Activated T-helper 17 cell treated with anti-CD3 and anti-CD28 coated beads, Interleukin-2, amount 50 U/mL, for 72 hours (primary cell): ENCODE results near the gene LYPD6B. TPM values are rescaled to one million over a fixed set of nuclear protein-coding genes. Genes with fewer than 3 reads are reported as not detected.

ENCODE experiments used
- ATAC-seq: fragments of 150-1000 bp; cut with Tn5 transposase; replicated peaks from 2 replicates; pipeline ENCODE4 v1.10.0; 2021; ENCODE audit warnings: mild to moderate bottlenecking, moderate library complexity
- H3K27ac Mint-ChIP-seq: one replicate; pipeline ENCODE4 v1.8.0; 2022; ENCODE audit warnings: mixed read lengths
- H3K27me3 Mint-ChIP-seq: one replicate; pipeline ENCODE4 v1.8.0; 2022; ENCODE audit warnings: mixed read lengths
- H3K36me3 Mint-ChIP-seq: one replicate; pipeline ENCODE4 v1.8.0; 2022; ENCODE audit warnings: low read depth, mild to moderate bottlenecking, mixed read lengths
- H3K4me1 Mint-ChIP-seq: one replicate; pipeline ENCODE4 v1.8.0; 2022; ENCODE audit warnings: mixed read lengths
- H3K4me3 Mint-ChIP-seq: one replicate; pipeline ENCODE4 v1.8.0; 2022; ENCODE audit warnings: mild to moderate bottlenecking, mixed read lengths
- H3K9me3 Mint-ChIP-seq: one replicate; pipeline ENCODE4 v1.8.0; 2022; ENCODE audit warnings: mixed read lengths
- total RNA-seq, 2 donors: library from RNA; stranded (reverse); gene quantifications; one replicate each; pipeline ENCODE4 v1.2.3, GENCODE V29; 2022

Gene LYPD6B
- total RNA-seq, 2 donors from 2014 or later: not detected

GRCh38 chr2:149087751-149088150 lies 49.3 kb downstream of the LYPD6B start:
- no peak overlapping the region for H3K4me3 Mint-ChIP-seq
- H3K27ac Mint-ChIP-seq: no peak overlapping the region
- H3K36me3 Mint-ChIP-seq: no peaks in the 10 kb centered on the region
- peaks cover 3% of the 10 kb centered on the region for H3K4me1 Mint-ChIP-seq
- H3K27me3 Mint-ChIP-seq: peaks cover 20% of the 10 kb centered on the region
- H3K9me3 Mint-ChIP-seq: no peaks in the 10 kb centered on the region
- ATAC-seq: no peak

- Mint-ChIP-seq H3K36me3 (no peaks in the 10 kb centered on the region), H3K4me3 (no peak overlapping the region), H3K4me1 (peaks cover 3% of the 10 kb centered on the region), H3K27ac (no peak overlapping the region), H3K27me3 (peaks cover 24% of the 10 kb centered on the region), H3K9me3 (no peaks in the 10 kb centered on the region)
- peak; percentile 59 for ATAC-seq
Observed at GRCh38 chr2:149089068-149089467, 50.6 kb downstream of the LYPD6B start.

GRCh38 chr2:149090706-149091105 lies 52.2 kb downstream of the LYPD6B start:
- Mint-ChIP-seq H3K36me3 (no peaks in the 10 kb centered on the region), H3K27me3 (peaks cover 28% of the 10 kb centered on the region), H3K4me1 (peaks cover 3% of the 10 kb centered on the region), H3K4me3 (no peak overlapping the region), H3K27ac (no peak overlapping the region), H3K9me3 (no peaks in the 10 kb centered on the region)
- ATAC-seq: no peak

- Mint-ChIP-seq H3K27me3 (peaks cover 23% of the 10 kb centered on the region), H3K27ac (no peak overlapping the region), H3K4me3 (no peak overlapping the region)
Observed at GRCh38 chr2:149093579-149093978, 55.1 kb downstream of the LYPD6B start.

GRCh38 chr2:149094217-149095015 lies 55.9 kb downstream of the LYPD6B start:
- H3K9me3 Mint-ChIP-seq: no peaks in the 10 kb centered on the region
- H3K27me3 Mint-ChIP-seq: peaks cover 23% of the 10 kb centered on the region
- no peak for ATAC-seq
- H3K27ac Mint-ChIP-seq: no peak overlapping the region
- H3K36me3 Mint-ChIP-seq: no peaks in the 10 kb centered on the region
- no peaks in the 10 kb centered on the region for H3K4me1 Mint-ChIP-seq
- no peak overlapping the region for H3K4me3 Mint-ChIP-seq

More at GRCh38 chr2:149093579-149093978, 55.1 kb downstream of the LYPD6B start:
- ATAC-seq: no peak
- Mint-ChIP-seq H3K9me3 (no peaks in the 10 kb centered on the region), H3K4me1 (peaks cover 3% of the 10 kb centered on the region), H3K36me3 (no peaks in the 10 kb centered on the region)

GRCh38 chr2:149098701-149099100 lies 60.2 kb downstream of the LYPD6B start:
- Mint-ChIP-seq H3K4me3 (no peak overlapping the region), H3K27me3 (peaks cover 12% of the 10 kb centered on the region), H3K36me3 (no peaks in the 10 kb centered on the region), H3K27ac (no peak overlapping the region), H3K4me1 (no peaks in the 10 kb centered on the region), H3K9me3 (no peaks in the 10 kb centered on the region)
- no peak for ATAC-seq

- ATAC-seq: no peak
- Mint-ChIP-seq H3K9me3 (no peaks in the 10 kb centered on the region), H3K4me1 (no peaks in the 10 kb centered on the region), H3K27ac (no peak overlapping the region), H3K4me3 (no peak overlapping the region), H3K36me3 (no peaks in the 10 kb centered on the region), H3K27me3 (peaks cover 10% of the 10 kb centered on the region)
Observed at GRCh38 chr2:149099298-149099697, 60.8 kb downstream of the LYPD6B start.

GRCh38 chr2:149100739-149101699 lies 62.5 kb downstream of the LYPD6B start:
- H3K27me3 Mint-ChIP-seq: peaks cover 2% of the 10 kb centered on the region
- no peak overlapping the region for H3K27ac Mint-ChIP-seq
- no peaks in the 10 kb centered on the region for H3K9me3 Mint-ChIP-seq
- no peaks in the 10 kb centered on the region for H3K36me3 Mint-ChIP-seq
- H3K4me3 Mint-ChIP-seq: no peak overlapping the region
- no peak for ATAC-seq
- no peaks in the 10 kb centered on the region for H3K4me1 Mint-ChIP-seq

GRCh38 chr2:149101818-149102217 lies 63.3 kb downstream of the LYPD6B start:
- no peaks in the 10 kb centered on the region for H3K4me1 Mint-ChIP-seq
- no peaks in the 10 kb centered on the region for H3K27me3 Mint-ChIP-seq
- no peak for ATAC-seq
- no peak overlapping the region for H3K4me3 Mint-ChIP-seq
- no peaks in the 10 kb centered on the region for H3K36me3 Mint-ChIP-seq
- H3K9me3 Mint-ChIP-seq: no peaks in the 10 kb centered on the region
- H3K27ac Mint-ChIP-seq: no peak overlapping the region

GRCh38 chr2:149103081-149103620 lies 64.7 kb downstream of the LYPD6B start:
- H3K4me1 Mint-ChIP-seq: no peaks in the 10 kb centered on the region
- no peaks in the 10 kb centered on the region for H3K36me3 Mint-ChIP-seq
- H3K27me3 Mint-ChIP-seq: peaks cover 3% of the 10 kb centered on the region
- no peak for ATAC-seq
- H3K4me3 Mint-ChIP-seq: no peak overlapping the region
- H3K27ac Mint-ChIP-seq: no peak overlapping the region
- no peaks in the 10 kb centered on the region for H3K9me3 Mint-ChIP-seq

GRCh38 chr2:149104221-149104620 lies 65.7 kb downstream of the LYPD6B start:
- Mint-ChIP-seq H3K27me3 (peaks cover 8% of the 10 kb centered on the region), H3K4me3 (no peak overlapping the region), H3K36me3 (no peaks in the 10 kb centered on the region), H3K4me1 (no peaks in the 10 kb centered on the region), H3K27ac (no peak overlapping the region), H3K9me3 (no peaks in the 10 kb centered on the region)
- no peak for ATAC-seq

- no peak for ATAC-seq
- H3K27ac Mint-ChIP-seq: no peak overlapping the region
- H3K4me1 Mint-ChIP-seq: no peaks in the 10 kb centered on the region
- no peaks in the 10 kb centered on the region for H3K36me3 Mint-ChIP-seq
- H3K9me3 Mint-ChIP-seq: no peaks in the 10 kb centered on the region
- peaks cover 15% of the 10 kb centered on the region for H3K27me3 Mint-ChIP-seq
- no peak overlapping the region for H3K4me3 Mint-ChIP-seq
Observed at GRCh38 chr2:149112068-149112467, 73.6 kb downstream of the LYPD6B start.

- Mint-ChIP-seq H3K4me1 (no peaks in the 10 kb centered on the region), H3K4me3 (no peak overlapping the region), H3K27ac (no peak overlapping the region), H3K36me3 (no peaks in the 10 kb centered on the region), H3K27me3 (peaks cover 15% of the 10 kb centered on the region), H3K9me3 (no peaks in the 10 kb centered on the region)
- no peak for ATAC-seq
Observed at GRCh38 chr2:149112713-149113112, 74.2 kb downstream of the LYPD6B start.

- H3K36me3 Mint-ChIP-seq: no peaks in the 10 kb centered on the region
- H3K4me3 Mint-ChIP-seq: no peak overlapping the region
Observed at GRCh38 chr2:149115781-149116180, 77.3 kb downstream of the LYPD6B start.

More at GRCh38 chr2:149115781-149116180, 77.3 kb downstream of the LYPD6B start:
- ATAC-seq: no peak
- Mint-ChIP-seq H3K27me3 (peaks cover 6% of the 10 kb centered on the region), H3K9me3 (no peaks in the 10 kb centered on the region), H3K27ac (no peak overlapping the region), H3K4me1 (no peaks in the 10 kb centered on the region)
